NCI-H1105 (cell line): ENCODE results near the gene ERF.

Source experiments
- DNase-seq: peaks from one replicate; lab custom pipeline; 2025; lab: John Stamatoyannopoulos, UW

The ERF gene

GRCh38 chr19:42253245-42254088 lies 1.5 kb downstream of the ERF start:
- no peak for DNase-seq

- no peak for DNase-seq
Observed at GRCh38 chr19:42252365-42253244, 2.3 kb downstream of the ERF start.

GRCh38 chr19:42251572-42252358 lies 3.2 kb downstream of the ERF start:
- DNase-seq, result no peak

- no peak for DNase-seq
Observed at GRCh38 chr19:42250666-42251531, 4.0 kb downstream of the ERF start.

GRCh38 chr19:42250183-42250665 lies 4.7 kb downstream of the ERF start:
- DNase-seq, result no peak

GRCh38 chr19:42249769-42250168 lies 5.2 kb downstream of the ERF start:
- no peak for DNase-seq

GRCh38 chr19:42249149-42249750 lies 5.7 kb downstream of the ERF start:
- DNase-seq, result no peak

- DNase-seq, result no peak
Observed at GRCh38 chr19:42248270-42249148, 6.4 kb downstream of the ERF start.

GRCh38 chr19:42247640-42248199 lies 7.2 kb downstream of the ERF start:
- no peak for DNase-seq

- DNase-seq, result no peak
Observed at GRCh38 chr19:42246922-42247639, 7.8 kb downstream of the ERF start.

GRCh38 chr19:42246143-42246921 lies 8.6 kb downstream of the ERF start:
- DNase-seq, result no peak

GRCh38 chr19:42245231-42245630 lies 9.7 kb downstream of the ERF start:
- DNase-seq, result no peak

GRCh38 chr19:42244347-42245220 lies 10.3 kb downstream of the ERF start:
- DNase-seq, result peak; percentile 93

- peak; percentile 100 for DNase-seq
Observed at GRCh38 chr19:42242512-42243409, 12.2 kb downstream of the ERF start, which contains the start of gene GSK3A. GSK3A (minus strand) TSS chr19:42242602; CDS start chr19:42242465, 137 bp downstream.

GRCh38 chr19:42242069-42242511 lies 12.8 kb downstream of the ERF start:
- DNase-seq, result no peak

GRCh38 chr19:42241279-42241678 lies 13.6 kb downstream of the ERF start:
- DNase-seq, result no peak
